ENCODE measurements around the gene ENG. TPM values are rescaled to one million over a fixed set of nuclear protein-coding genes. Genes with fewer than 3 reads are reported as not detected.

Gene ENG
- total and polyA plus RNA-seq, 2 of the 8 experiments (the other 6 are each of a cell fraction or from before 2014, with no cell fraction given): 1.8 to 4.4 TPM

DNA sequence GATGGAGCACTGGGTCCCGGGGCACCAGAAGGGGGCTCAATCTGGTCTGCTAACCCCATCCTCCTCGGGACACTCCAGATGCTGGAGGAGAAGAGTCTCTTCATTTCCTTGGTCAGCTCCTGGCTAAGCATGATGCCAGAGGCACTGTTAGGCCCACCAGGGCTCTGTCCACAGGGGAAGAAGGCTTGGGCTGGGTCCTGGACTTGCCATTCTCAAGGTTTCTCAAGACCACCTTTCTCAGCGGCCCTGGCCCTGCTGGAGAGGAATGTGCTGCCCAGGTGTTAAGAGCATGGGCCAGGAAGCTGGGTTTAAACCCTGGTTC is 83.9 kb downstream of the ENG start:
- Histone ChIP-seq H2BK120ac (replicated peaks; ENCODE audit: low read depth, low read length) (no peak overlapping the region), H3K56ac (replicated peaks; ENCODE audit: insufficient read length, low read depth, low read length) (no peak overlapping the region), H2BK15ac (ENCODE audit: low read length) (no peak overlapping the region), H3K23ac (ENCODE audit: insufficient read length) (no peak overlapping the region), H4K91ac (replicated peaks; ENCODE audit: insufficient read length, low read length) (no peak overlapping the region), H3K27ac (ENCODE audit: low read depth, low read length) (no peak overlapping the region), H3K4me2 (ENCODE audit: insufficient read depth in 1 of 2, low read depth in 2 of 2, low read length in 2 of 2) (peak overlapping the region; percentile 58 to 94), H4K20me1 (replicated peaks in 1 of 2; ENCODE audit: control insufficient read depth in 1 of 2, insufficient read depth in 2 of 2, low read length in 2 of 2) (no peaks in the 10 kb centered on the region), H2AK5ac (ENCODE audit: low read depth, low read length) (no peak overlapping the region), H3K4ac (replicated peaks; ENCODE audit: insufficient read length, low read depth, low read length) (no peak overlapping the region), H3K79me2 (ENCODE audit: control insufficient read depth in 1 of 2, insufficient read depth in 2 of 2, low read length in 2 of 2) (no peaks in the 10 kb centered on the region), H4K8ac (ENCODE audit: extremely low read depth, insufficient read depth, low read length) (no peak overlapping the region), H2AFZ (ENCODE audit: low read length) (no peak overlapping the region), H2BK5ac (ENCODE audit: low read depth, low read length) (no peak overlapping the region), H3K36me3 (ENCODE audit: control insufficient read depth in 2 of 4, insufficient read depth in 4 of 4, low read length in 3 of 4) (no peaks in the 10 kb centered on the region), H2BK12ac (ENCODE audit: low read depth, low read length) (no peak overlapping the region), H3K9ac (replicated peaks in 1 of 4; ENCODE audit: extremely low read depth in 1 of 4, low read depth in 3 of 4, low read length in 3 of 4) (no peak overlapping the region), H3K27me3 (replicated peaks in 1 of 4; ENCODE audit: control insufficient read depth in 3 of 4, extremely low read depth in 1 of 4, insufficient read depth in 3 of 4, low read length in 3 of 4) (no peaks in the 10 kb centered on the region), H4K5ac (ENCODE audit: insufficient read length, low read depth, low read length) (no peak overlapping the region), H3K4me3 (ENCODE audit: extremely low read depth in 1 of 4, insufficient read depth in 2 of 4, low read depth in 3 of 4, low read length in 4 of 4) (peak overlapping the region; percentile 50 to 72 (median 60); a peak in 5 of 8 replicates), H2BK20ac (ENCODE audit: low read length) (no peak overlapping the region), H3K9me3 (ENCODE audit: insufficient read depth in 2 of 2, low read depth in 1 of 2, low read length in 1 of 2) (no peaks in the 10 kb centered on the region), H3K79me1 (ENCODE audit: low read depth, low read length) (no peaks in the 10 kb centered on the region), H3K23me2 (ENCODE audit: low read depth, low read length) (no peaks in the 10 kb centered on the region; the same call in 1 of the 2 replicates), H3K18ac (ENCODE audit: extremely low read depth, low read length) (0 out of 2 replicates have a peak overlapping the region, but pooled peaks have one; percentile 34), H3K14ac (ENCODE audit: insufficient read length) (no peak overlapping the region), H3K4me1 (replicated peaks in 1 of 4; ENCODE audit: control insufficient read depth in 3 of 4, insufficient read depth in 4 of 4, low read length in 3 of 4) (peaks cover 1 to 15% (median 8%) of the 10 kb centered on the region in 4 experiments)
- WGBS, 2 experiments (ENCODE audit: extremely low coverage in 1 of 2, insufficient coverage in 1 of 2, insufficient read length in 1 of 2, insufficient replicate concordance in 2 of 2, low coverage in 1 of 2, low lambda C conversion rate in 2 of 2, missing lambda C conversion rate in 1 of 2): 72% methylated on average over 3 of the region's 3 CpGs; no CpG with 5 or more reads in 1 of the 2 experiments
- DNase-seq (ENCODE audit: low read depth in 1 of 2, low spot score in 2 of 2) (no peak), FAIRE-seq (no peak)
- CTCF ChIA-PET (ENCODE audit: partially characterized antibody): interaction anchor here (0.8 to 14.6 kb wide), 15 partner anchors 8 to 267 kb away, joined by 3 to 227 read pairs (median 4); partner anchors contain the start of genes CDK9, SH2D3C and TOR2A
- TF ChIP-seq BRCA1 (IDR thresholded peaks at IDR 0.05; ENCODE audit: low read depth, low read length) (no peak), KDM4A (IDR thresholded peaks at IDR 0.05; ENCODE audit: low read depth, low read length, severe bottlenecking) (peak; percentile 4)
- TF ChIP-seq, protein P1, sequence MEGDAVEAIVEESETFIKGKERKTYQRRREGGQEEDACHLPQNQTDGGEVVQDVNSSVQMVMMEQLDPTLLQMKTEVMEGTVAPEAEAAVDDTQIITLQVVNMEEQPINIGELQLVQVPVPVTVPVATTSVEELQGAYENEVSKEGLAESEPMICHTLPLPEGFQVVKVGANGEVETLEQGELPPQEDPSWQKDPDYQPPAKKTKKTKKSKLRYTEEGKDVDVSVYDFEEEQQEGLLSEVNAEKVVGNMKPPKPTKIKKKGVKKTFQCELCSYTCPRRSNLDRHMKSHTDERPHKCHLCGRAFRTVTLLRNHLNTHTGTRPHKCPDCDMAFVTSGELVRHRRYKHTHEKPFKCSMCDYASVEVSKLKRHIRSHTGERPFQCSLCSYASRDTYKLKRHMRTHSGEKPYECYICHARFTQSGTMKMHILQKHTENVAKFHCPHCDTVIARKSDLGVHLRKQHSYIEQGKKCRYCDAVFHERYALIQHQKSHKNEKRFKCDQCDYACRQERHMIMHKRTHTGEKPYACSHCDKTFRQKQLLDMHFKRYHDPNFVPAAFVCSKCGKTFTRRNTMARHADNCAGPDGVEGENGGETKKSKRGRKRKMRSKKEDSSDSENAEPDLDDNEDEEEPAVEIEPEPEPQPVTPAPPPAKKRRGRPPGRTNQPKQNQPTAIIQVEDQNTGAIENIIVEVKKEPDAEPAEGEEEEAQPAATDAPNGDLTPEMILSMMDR (IDR thresholded peaks at IDR 0.05; ENCODE audit: control extremely low read depth in 1 of 3, insufficient read depth in 1 of 3, low read depth in 1 of 3, low read length in 3 of 3): peak in 1 of 3 experiments; percentile 0; a peak in 1 of 4 replicates
- POLR2A ChIA-PET (ENCODE audit: partially characterized antibody): interaction anchor here (0.6 to 1.9 kb wide), 9 partner anchors 16 to 213 kb away, joined by 3 to 6 read pairs (median 3); partner anchors contain the start of gene FPGS
